ENCODE data around the gene MTREX.
"Not testable (repeated sequence)": the region's sequence is repeated elsewhere in the genome, so short reads cannot be mapped to it uniquely, and the experiment has no call there.

MTREX gene

GRCh38 chr5:55307383-55308253 is at the start of gene MTREX, which contains the start of gene DHX29:
Gene MTREX, plus strand, starts transcription at chr5:55307989. Its CDS starts 25 bp downstream, at chr5:55308014.
Gene DHX29, minus strand, starts transcription at chr5:55307694. Its CDS starts 121 bp downstream, at chr5:55307573.
- DNase-seq (ENCODE audit: low read depth in 2 of 2), result peak; percentile 78 to 84

- DNase-seq (ENCODE audit: low read depth in 2 of 2), result no peak
These were observed 49.5 kb upstream of the MTREX start for GRCh38 chr5:55258339-55258738.

GRCh38 chr5:55276771-55277170 is 31.0 kb upstream of the MTREX start:
- DNase-seq (ENCODE audit: low read depth in 2 of 2), result no peak

- DNase-seq (ENCODE audit: low read depth in 2 of 2), result no peak
These were observed 29.0 kb upstream of the MTREX start for GRCh38 chr5:55278778-55279177.

- DNase-seq (ENCODE audit: low read depth in 2 of 2), result no peak
These were observed 21.3 kb upstream of the MTREX start for GRCh38 chr5:55286411-55286933.

GRCh38 chr5:55289808-55290207 is 18.0 kb upstream of the MTREX start:
- DNase-seq (ENCODE audit: low read depth in 2 of 2), result no peak

GRCh38 chr5:55290991-55291390 is 16.8 kb upstream of the MTREX start:
- no peak for DNase-seq (ENCODE audit: low read depth in 2 of 2)

GRCh38 chr5:55294935-55295334 is 12.9 kb upstream of the MTREX start:
- DNase-seq (ENCODE audit: low read depth in 2 of 2), result no peak

- no peak for DNase-seq (ENCODE audit: low read depth in 2 of 2)
These were observed 6.9 kb upstream of the MTREX start for GRCh38 chr5:55300890-55301289.

- DNase-seq (ENCODE audit: low read depth in 2 of 2), result no peak
These were observed 4.5 kb upstream of the MTREX start for GRCh38 chr5:55303238-55303690.

GRCh38 chr5:55304584-55304983 is 3.2 kb upstream of the MTREX start:
- DNase-seq (ENCODE audit: low read depth in 2 of 2), result no peak

- no peak for DNase-seq (ENCODE audit: low read depth in 2 of 2)
These were observed 2.4 kb upstream of the MTREX start for GRCh38 chr5:55305345-55305744.

- DNase-seq (ENCODE audit: low read depth in 2 of 2), result no peak
These were observed 977 bp upstream of the MTREX start for GRCh38 chr5:55306641-55307382.

GRCh38 chr5:55308254-55308836 is 556 bp downstream of the MTREX start:
- DNase-seq (ENCODE audit: low read depth in 2 of 2), result peak in 1 of 2 donors; percentile 7

GRCh38 chr5:55313870-55314617 is 6.3 kb downstream of the MTREX start:
- no peak for DNase-seq (ENCODE audit: low read depth in 2 of 2)

GRCh38 chr5:55316289-55316688 is 8.5 kb downstream of the MTREX start:
- no peak for DNase-seq (ENCODE audit: low read depth in 2 of 2)

- no peak for DNase-seq (ENCODE audit: low read depth in 2 of 2)
These were observed 9.0 kb downstream of the MTREX start for GRCh38 chr5:55316837-55317236.

GRCh38 chr5:55318237-55318636 is 10.4 kb downstream of the MTREX start:
- not testable (repeated sequence) for DNase-seq (ENCODE audit: low read depth in 2 of 2)

GRCh38 chr5:55319491-55319890 is 11.7 kb downstream of the MTREX start:
- no peak for DNase-seq (ENCODE audit: low read depth in 2 of 2)

- DNase-seq (ENCODE audit: low read depth in 2 of 2), result no peak
These were observed 12.8 kb downstream of the MTREX start for GRCh38 chr5:55320571-55320970.

GRCh38 chr5:55324006-55324405 is 16.2 kb downstream of the MTREX start:
- no peak for DNase-seq (ENCODE audit: low read depth in 2 of 2)

Measured in stimulated activated CD4-positive, alpha-beta T cell treated with anti-CD3 and anti-CD28 coated beads, Interleukin-4, amount 100 ng/mL, for 48 hours (primary cell).